ENCODE measurements around the gene LRRC27.

Gene LRRC27

GRCh38 chr10:132427006-132427771 lies 95.2 kb downstream of the LRRC27 start:
- DNase-seq (ENCODE audit: low read depth in 2 of 2): no peak

- DNase-seq (ENCODE audit: low read depth in 2 of 2): no peak
Observed at GRCh38 chr10:132427939-132428367, 96.0 kb downstream of the LRRC27 start.

DNA sequence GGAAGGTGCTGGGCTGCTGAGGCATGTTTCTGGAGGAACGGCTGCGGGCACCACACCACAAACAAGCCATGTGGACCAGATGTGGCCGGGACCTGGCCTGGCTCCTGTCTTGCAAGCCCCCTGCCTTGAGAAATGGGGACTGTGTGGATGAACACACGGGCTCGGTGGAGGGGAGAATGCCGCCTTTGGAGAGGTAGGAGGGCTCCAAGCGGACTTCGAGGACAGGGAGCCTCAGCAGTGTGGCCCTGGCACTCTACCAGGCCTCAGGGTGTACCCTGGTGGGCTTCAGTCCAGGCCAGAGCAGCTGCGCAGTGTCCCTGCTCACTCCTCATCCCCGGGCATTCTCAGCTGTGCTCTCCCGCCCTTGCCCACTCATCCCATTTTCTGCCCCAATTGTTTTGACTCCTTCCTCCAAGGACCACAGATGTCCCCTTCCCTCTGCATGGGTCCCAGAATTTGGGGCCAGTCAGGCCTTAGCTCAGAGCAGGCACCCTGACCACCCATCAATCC lies 96.5 kb downstream of the LRRC27 start:
- DNase-seq (ENCODE audit: low read depth in 2 of 2): no peak

Data from stimulated activated CD8-positive, alpha-beta memory T cell treated with anti-CD3 and anti-CD28 coated beads, Interleukin-15, amount 100 ng/mL, for 48 hours (primary cell).